Measurements from ENCODE around the gene RSRC2.
"Not testable (repeated sequence)": the region's sequence is repeated elsewhere in the genome, so short reads cannot be mapped to it uniquely, and the experiment has no call there.

The RSRC2 gene

GRCh38 chr12:122483969-122484368 lies 42.8 kb downstream of the RSRC2 start:
- no peak for DNase-seq

- no peak for DNase-seq
Measured at GRCh38 chr12:122481861-122482260, 44.9 kb downstream of the RSRC2 start.

GRCh38 chr12:122480753-122481152 lies 46.0 kb downstream of the RSRC2 start:
- no peak for DNase-seq

GRCh38 chr12:122474324-122474716 lies 52.4 kb downstream of the RSRC2 start:
- no peak for DNase-seq

GRCh38 chr12:122473543-122474323 lies 53.0 kb downstream of the RSRC2 start:
- DNase-seq = peak in 1 of 2 donors; percentile 20

GRCh38 chr12:122471324-122472226 lies 55.2 kb downstream of the RSRC2 start:
- peak in 1 of 2 donors; percentile 24 for DNase-seq

GRCh38 chr12:122470576-122470975 lies 56.2 kb downstream of the RSRC2 start:
- DNase-seq = not testable (repeated sequence)

GRCh38 chr12:122469856-122470255 lies 56.9 kb downstream of the RSRC2 start:
- not testable (repeated sequence) for DNase-seq

- no peak for DNase-seq
Measured at GRCh38 chr12:122467983-122468382, 58.8 kb downstream of the RSRC2 start.

GRCh38 chr12:122464317-122465042 lies 62.3 kb downstream of the RSRC2 start:
- not testable (repeated sequence) for DNase-seq

- DNase-seq = no peak
Measured at GRCh38 chr12:122460641-122461040, 66.1 kb downstream of the RSRC2 start.

- no peak for DNase-seq
Measured at GRCh38 chr12:122460061-122460460, 66.7 kb downstream of the RSRC2 start.

- DNase-seq = no peak
Measured at GRCh38 chr12:122459211-122459610, 67.5 kb downstream of the RSRC2 start.

GRCh38 chr12:122458105-122459035 lies 68.4 kb downstream of the RSRC2 start:
- DNase-seq = no peak

- DNase-seq = no peak
Measured at GRCh38 chr12:122457627-122458026, 69.1 kb downstream of the RSRC2 start.

GRCh38 chr12:122454739-122455138 lies 72.0 kb downstream of the RSRC2 start:
- no peak for DNase-seq

GRCh38 chr12:122454250-122454721 lies 72.5 kb downstream of the RSRC2 start:
- DNase-seq = no peak

All from activated CD4-positive, alpha-beta T cell treated with anti-CD3 and anti-CD28 coated beads for 4 hours (primary cell).